Esophagus muscularis mucosa (tissue), 4 donors: Measurements from ENCODE around the gene GOLGA2. TPM values are rescaled to one million over a fixed set of nuclear protein-coding genes. Genes with fewer than 3 reads are reported as not detected.

Source experiments
- DNase-seq: peaks from one replicate; pipeline ENCODE4 v3.0.0-alpha.2; 2017; ENCODE audit errors: extremely low spot score
- H3K27ac ChIP-seq, 4 donors: fragments of 200-600 bp; sonication (generic); replicated peaks in 1 of 4; 1 replicate in 3 of 4; 2 replicates in 1 of 4; pipeline ENCODE4 v1.5.1; 2016 to 2019; ENCODE audit warnings: mild to moderate bottlenecking in 1 of 4
- H3K27me3 ChIP-seq, 4 donors: fragments of 200-600 bp; sonication (generic); one replicate each; pipeline versions ENCODE4 v1.5.1 to v1.6.0; 2016 to 2019
- H3K36me3 ChIP-seq, 4 donors: fragments of 200-600 bp; sonication (generic); one replicate each; pipeline ENCODE4 v1.5.1; 2016 to 2019
- H3K4me1 ChIP-seq, 4 donors: fragments of 200-600 bp; sonication (generic); one replicate each; pipeline ENCODE4 v1.5.1; 2016 to 2019
- H3K4me3 ChIP-seq, 4 donors: fragments of 200-600 bp; sonication (generic); 1 replicate in 2 of 4; 2 replicates in 2 of 4; pipeline ENCODE4 v1.5.1; 2016 to 2019; ENCODE audit warnings: mild to moderate bottlenecking in 4 of 4, moderate library complexity in 1 of 4
- H3K9me3 ChIP-seq, 4 donors: fragments of 200-600 bp; sonication (generic); 1 replicate in 3 of 4; 2 replicates in 1 of 4; pipeline ENCODE4 v1.5.1; 2016 to 2019
- CTCF ChIP-seq, 3 experiments: fragments of 200-600 bp in 2 of 3; fragments of 450-650 bp in 1 of 3; sonication (generic) in 2 of 3; IDR thresholded peaks; one replicate each; pipeline ENCODE4 v1.5.1; 2017 to 2019; ENCODE audit warnings: antibody characterized with exemption in 3 of 3, mild to moderate bottlenecking in 2 of 3, moderate library complexity in 1 of 3
- EP300 ChIP-seq: sonication (generic); formaldehyde crosslinking; IDR thresholded peaks from one replicate; pipeline ENCODE4 v1.6.1; 2017; ENCODE audit warnings: antibody characterized with exemption
- POLR2A ChIP-seq: fragments of 450-650 bp; IDR thresholded peaks from one replicate; pipeline ENCODE4 v1.6.1; 2017; ENCODE audit warnings: antibody characterized with exemption, moderate library complexity, mild to moderate bottlenecking, low read depth
- POLR2AphosphoS5 ChIP-seq, 2 donors: sonication (generic); formaldehyde crosslinking; IDR thresholded peaks; one replicate each; pipeline ENCODE4 v1.6.1; 2017; ENCODE audit warnings: antibody characterized with exemption in 2 of 2
- WGBS: methylation state at CpG from one replicate; pipeline ENCODE4 v1.1.5; 2018; 5-methylcytosine and 5-hydroxymethylcytosine counted together
- intact Hi-C: fragments of 100-400 bp; cut with DNase I; formaldehyde crosslinking; loops from one replicate; pipeline ENCODE4 v1.15.1; 2023
- total RNA-seq, 4 donors: library from RNA; depleted of rRNA; stranded (reverse); fragments of >200 nt; gene quantifications; one replicate each; pipeline versions ENCODE4 v1.1.0 to v1.2.1, GENCODE V29; 2016

GOLGA2 gene
- total RNA-seq, 4 donors from 2014 or later: 71.1 to 108 (median 101) TPM

DNA sequence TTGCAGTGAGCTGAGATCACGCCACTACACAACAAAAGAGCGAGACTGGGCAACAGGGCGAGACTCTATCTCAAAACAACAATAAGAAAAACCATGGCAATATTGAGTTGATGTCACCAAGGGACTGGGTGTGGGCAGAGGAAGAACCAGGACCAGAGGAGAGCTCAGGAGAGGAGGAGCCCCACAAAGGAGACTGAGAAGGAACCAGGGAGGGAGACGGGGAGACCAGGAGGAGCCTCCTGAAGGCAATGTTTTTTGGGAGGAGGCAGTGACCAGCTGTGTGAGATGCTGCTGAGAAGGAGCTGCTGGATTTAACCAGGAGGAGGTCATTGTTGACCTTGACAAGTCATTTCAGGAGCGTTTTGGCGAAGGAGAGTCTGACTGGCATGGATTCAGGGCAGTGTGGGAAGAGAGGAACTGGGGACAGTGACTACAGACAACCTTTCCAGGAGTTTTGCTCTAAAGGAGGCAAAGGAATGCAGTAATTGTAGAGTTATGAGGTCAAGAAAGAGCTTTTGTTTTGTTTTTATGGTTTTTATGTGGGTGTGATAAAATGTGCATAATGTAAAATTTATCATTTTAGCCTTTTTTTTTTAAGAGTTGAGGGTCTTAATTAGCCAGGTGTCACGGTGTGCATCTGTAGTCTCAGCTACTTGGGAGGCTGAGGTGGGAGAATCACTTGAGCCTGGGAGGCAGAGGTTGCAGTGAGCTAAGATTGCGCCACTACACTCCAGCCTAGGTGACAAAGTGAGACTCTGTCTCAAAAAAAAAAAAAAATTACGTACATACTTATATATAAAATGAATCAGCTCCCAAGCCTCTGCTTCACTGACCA is 28.5 kb upstream of the GOLGA2 start:
- DNase-seq: no peak
- peaks cover 2 to 19% (median 12%) of the 10 kb centered on the region in 4 donors for H3K36me3 ChIP-seq
- no peaks in the 10 kb centered on the region for H3K4me1 ChIP-seq
- intact Hi-C loops: no loop called here
- 76% methylated on average over 9 of the region's 9 CpGs for WGBS
- no peak overlapping the region for H3K27ac ChIP-seq
- no peak overlapping the region for H3K4me3 ChIP-seq
- TF ChIP-seq POLR2AphosphoS5 (IDR thresholded peaks at IDR 0.05) (no peak), CTCF (IDR thresholded peaks at IDR 0.05) (no peak), POLR2A (no peak), EP300 (no peak)
- H3K27me3 ChIP-seq: no peaks in the 10 kb centered on the region
- no peaks in the 10 kb centered on the region for H3K9me3 ChIP-seq

DNA sequence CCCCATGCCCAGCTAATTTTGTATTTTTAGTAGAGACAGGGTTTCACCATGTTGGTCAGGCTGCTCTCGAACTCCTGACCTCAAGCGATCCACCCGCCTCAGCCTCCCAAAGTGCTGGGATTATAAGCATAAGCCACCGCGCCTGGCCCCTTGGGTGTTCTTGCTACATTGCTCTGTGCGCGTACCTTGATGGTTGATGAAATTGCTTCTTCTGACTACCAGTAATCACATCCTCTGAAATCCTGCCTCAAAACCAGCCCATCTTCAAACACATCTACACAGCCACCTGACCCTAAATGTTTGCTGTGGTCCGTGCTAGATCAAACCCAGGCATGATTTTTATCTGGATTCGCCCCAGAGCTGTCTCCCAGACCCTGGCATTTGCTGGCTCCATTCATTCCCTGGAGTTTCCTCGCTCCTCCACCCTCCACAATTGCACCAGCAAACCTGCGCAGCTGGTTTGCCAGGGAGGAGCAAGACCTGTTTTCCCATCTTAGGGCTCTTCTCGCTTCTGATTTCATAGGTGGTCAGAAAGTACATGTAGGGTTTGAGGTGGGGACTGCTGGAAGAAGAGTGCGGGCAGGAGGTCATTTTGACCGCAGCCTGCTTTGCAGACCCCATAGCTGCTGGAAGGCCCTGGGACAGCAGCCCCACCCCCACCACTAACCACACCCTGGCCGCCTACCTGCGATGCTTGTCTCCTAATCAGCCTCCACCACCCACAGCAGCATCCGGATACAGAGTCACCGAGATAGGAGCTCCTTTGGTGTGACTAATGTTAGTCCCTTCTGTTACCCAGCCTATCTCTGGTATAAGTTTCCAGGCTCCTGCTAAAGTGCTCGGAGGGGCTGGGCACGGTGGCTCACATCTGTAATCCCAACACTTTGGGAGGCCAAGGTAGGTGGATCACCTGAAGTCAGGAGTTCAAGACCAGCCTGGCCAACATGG is 23.0 kb upstream of the GOLGA2 start:
- Histone ChIP-seq H3K9me3 (no peaks in the 10 kb centered on the region), H3K36me3 (peaks cover 0 to 6% (median 0%) of the 10 kb centered on the region in 4 donors), H3K27ac (no peak overlapping the region), H3K4me3 (no peak overlapping the region), H3K4me1 (peaks cover 0 to 5% (median 2%) of the 10 kb centered on the region in 4 donors), H3K27me3 (no peaks in the 10 kb centered on the region)
- no peak for TF ChIP-seq EP300
- TF ChIP-seq POLR2AphosphoS5 (IDR thresholded peaks at IDR 0.05): no peak
- TF ChIP-seq POLR2A: no peak
- no peak for TF ChIP-seq CTCF (IDR thresholded peaks at IDR 0.05)
- WGBS: 92% methylated on average over 20 of the region's 20 CpGs
- no peak for DNase-seq
- intact Hi-C loops: no loop called here

GRCh38 chr9:128297221-128297773 is 21.5 kb upstream of the GOLGA2 start:
- intact Hi-C loops: no loop called here
- no peaks in the 10 kb centered on the region for H3K27me3 ChIP-seq
- 82% methylated on average over 2 of the region's 2 CpGs for WGBS
- no peak for DNase-seq
- no peak overlapping the region for H3K27ac ChIP-seq
- H3K9me3 ChIP-seq: no peaks in the 10 kb centered on the region
- H3K4me3 ChIP-seq: no peak overlapping the region
- H3K4me1 ChIP-seq: peaks cover 0 to 5% (median 2%) of the 10 kb centered on the region in 4 donors
- TF ChIP-seq POLR2AphosphoS5 (IDR thresholded peaks at IDR 0.05) (no peak), EP300 (no peak), POLR2A (no peak), CTCF (IDR thresholded peaks at IDR 0.05) (no peak)
- H3K36me3 ChIP-seq: peaks cover 0 to 16% (median 0%) of the 10 kb centered on the region in 4 donors

- peaks cover 0 to 18% (median 0%) of the 10 kb centered on the region in 4 donors for H3K36me3 ChIP-seq
- no peak for DNase-seq
- no peak overlapping the region for H3K4me3 ChIP-seq
- H3K9me3 ChIP-seq: no peaks in the 10 kb centered on the region
- H3K27me3 ChIP-seq: no peaks in the 10 kb centered on the region
- peaks cover 0 to 5% (median 2%) of the 10 kb centered on the region in 4 donors for H3K4me1 ChIP-seq
- no peak for TF ChIP-seq EP300
- TF ChIP-seq CTCF (IDR thresholded peaks at IDR 0.05): no peak
- no peak for TF ChIP-seq POLR2AphosphoS5 (IDR thresholded peaks at IDR 0.05)
- no peak for TF ChIP-seq POLR2A
- WGBS: 90% methylated on average over 16 of the region's 16 CpGs
- intact Hi-C loops: no loop called here
- H3K27ac ChIP-seq: no peak overlapping the region
Observed at GRCh38 chr9:128296340-128297220, 20.8 kb upstream of the GOLGA2 start.
